K562 (cell line): ENCODE measurements around the gene TMEM144. TPM values are rescaled to one million over a fixed set of nuclear protein-coding genes. Genes with fewer than 3 reads are reported as not detected.

Experiments
- ATAC-seq: fragments of 200-7000 bp; cut with Tn5 transposase; 3 replicates; pipeline ENCODE4 v1.9.1; 2020; ENCODE audit warnings: moderate library complexity
- BruUV-seq: library from RNA; stranded (reverse); fragments of 400-500 nt; replicated peaks from 2 replicates; lab custom pipeline; 2021; lab: Mats Ljungman, UMichigan
- CTCF ChIA-PET: fragments of 300-600 bp; formaldehyde crosslinking; extraction: SDS; loops from one replicate; lab custom pipeline; 2021; ENCODE audit warnings: low intra/inter-chr PET ratio; lab: Yijun Ruan, JAX
- POLR2A ChIA-PET: fragments of 300-600, 350-650 bp; sonication (Branson Sonifier 250); formaldehyde crosslinking; extraction: SDS; loops from one replicate; lab custom pipeline; 2021; ENCODE audit warnings: antibody characterized with exemption, inconsistent platforms; lab: Yijun Ruan, JAX
- DNase-seq, 4 experiments: peaks; one replicate each; pipeline versions ENCODE4 v3.0.0 to v3.0.0-alpha.2; 2011 to 2018; ENCODE audit warnings: low spot score in 3 of 4, mixed read lengths in 3 of 4; ENCODE audit errors: extremely low read depth in 1 of 4
- FAIRE-seq: peaks from 2 replicates; lab custom pipeline; 2011; peaks lifted over from hg19 to GRCh38; lab: Jason Lieb, UNC
- H2AFZ ChIP-seq: 2 replicates; pipeline ENCODE4 v1.6.0; 2011; ENCODE audit warnings: low read depth, low read length, control low read depth, inconsistent platforms
- H3K27ac ChIP-seq: fragments of 200-600 bp; 3 replicates; pipeline ENCODE4 v1.8.0; 2011; ENCODE audit warnings: low read depth, mild to moderate bottlenecking, control low read depth, inconsistent platforms, low read length, moderate library complexity, mixed read lengths; ENCODE audit errors: extremely low read depth
- H3K27me3 ChIP-seq, 2 experiments: fragments of 300-600 bp in 1 of 2; 2 replicates in 1 of 2; 3 replicates in 1 of 2; pipeline versions ENCODE4 v1.6.0 to v1.8.0; 2011; ENCODE audit warnings: inconsistent platforms in 2 of 2, low read length in 2 of 2, mild to moderate bottlenecking in 1 of 2, mixed read lengths in 1 of 2, moderate library complexity in 1 of 2; ENCODE audit not compliant: control insufficient read depth in 2 of 2, insufficient read depth in 2 of 2
- H3K36me3 ChIP-seq: fragments of 300-600 bp; 3 replicates; pipeline ENCODE4 v1.8.0; 2011; ENCODE audit warnings: mild to moderate bottlenecking, low read length, inconsistent platforms; ENCODE audit not compliant: control insufficient read depth, insufficient read depth
- H3K4me1 ChIP-seq, 2 experiments: fragments of 200-600 bp in 1 of 2; replicated peaks in 1 of 2; 2 replicates in 1 of 2; 3 replicates in 1 of 2; pipeline versions ENCODE4 v1.5.1 to v1.8.0; 2011; ENCODE audit warnings: inconsistent platforms in 2 of 2, low read length in 2 of 2, mild to moderate bottlenecking in 1 of 2, mixed read lengths in 1 of 2, moderate library complexity in 1 of 2; ENCODE audit not compliant: control insufficient read depth in 2 of 2, insufficient read depth in 2 of 2
- H3K4me2 ChIP-seq: 2 replicates; pipeline ENCODE4 v1.6.1; 2011; ENCODE audit warnings: low read length, control low read depth, inconsistent platforms, mixed read lengths; ENCODE audit not compliant: insufficient read depth
- H3K4me3 ChIP-seq: fragments of 200-600 bp; sonication (generic), shearing (Covaris generic); 2 replicates; pipeline ENCODE4 v1.5.1; 2016; ENCODE audit warnings: control low read depth, inconsistent platforms
- H3K79me2 ChIP-seq: fragments of 200-600 bp; 3 replicates; pipeline ENCODE4 v1.8.0; 2011; ENCODE audit warnings: low read length, inconsistent platforms; ENCODE audit not compliant: control insufficient read depth, insufficient read depth
- H3K9ac ChIP-seq, 2 experiments: 2 replicates each; pipeline versions ENCODE4 v1.6.0 to v1.6.1; 2011; ENCODE audit warnings: low read depth in 2 of 2, low read length in 2 of 2, control low read depth in 1 of 2, inconsistent platforms in 1 of 2, mild to moderate bottlenecking in 1 of 2, mixed read lengths in 1 of 2; ENCODE audit not compliant: insufficient read depth in 1 of 2
- H3K9me1 ChIP-seq: one replicate; pipeline ENCODE4 v1.6.0; 2011; ENCODE audit warnings: inconsistent platforms, mild to moderate bottlenecking, low read length, moderate library complexity; ENCODE audit not compliant: control insufficient read depth, insufficient read depth
- H3K9me3 ChIP-seq: replicated peaks from 2 replicates; pipeline ENCODE4 v1.5.1; 2011; ENCODE audit warnings: low read depth, low read length, inconsistent platforms; ENCODE audit not compliant: control insufficient read depth, insufficient read depth
- H4K20me1 ChIP-seq: replicated peaks from 2 replicates; pipeline ENCODE4 v1.6.1; 2011; ENCODE audit warnings: low read length, inconsistent platforms, mixed read lengths; ENCODE audit not compliant: control insufficient read depth, insufficient read depth
- CBFA2T2 ChIP-seq: fragments of 450-650 bp; conservative IDR thresholded peaks from 2 replicates; pipeline ENCODE4 v1.6.1; 2017; ENCODE audit warnings: mild to moderate bottlenecking
- CEBPG ChIP-seq, 3 experiments: fragments of 200-800 bp in 1 of 3; sonication (Bioruptor generic) in 1 of 3; sonication (generic) in 1 of 3; formaldehyde crosslinking in 1 of 3; IDR thresholded peaks in 2 of 3; conservative IDR thresholded peaks in 1 of 3; 2 replicates each; pipeline versions ENCODE4 v1.6.1 to v1.8.0; 2016 to 2022; ENCODE audit warnings: missing compliant biosample characterization in 2 of 3, missing genetic modification characterization in 2 of 3, mild to moderate bottlenecking in 1 of 3, missing genetic modification reagents in 1 of 3
- PRDM10 ChIP-seq: fragments of 450-650 bp; IDR thresholded peaks from 2 replicates; pipeline ENCODE4 v1.6.1; 2018; ENCODE audit not compliant: partially characterized antibody
- ZNF518B ChIP-seq: fragments of 250-450 bp; sonication (Bioruptor Pico); IDR thresholded peaks from 2 replicates; pipeline ENCODE4 v1.5.0; 2021; ENCODE audit warnings: mild to moderate bottlenecking, moderate library complexity
- WGBS: fragments of 100-300 bp; shearing (Covaris generic); methylation state at CpG from one replicate; pipeline ENCODE4 v1.1.6; 2016; ENCODE audit warnings: low coverage, mixed read lengths; ENCODE audit not compliant: insufficient coverage; ENCODE audit errors: missing lambda C conversion rate; 5-methylcytosine and 5-hydroxymethylcytosine counted together
- in situ Hi-C: fragments of 300-500 bp; cut with MboI; formaldehyde crosslinking; loops from 4 replicates; pipeline ENCODE4 v1.15.0; 2018; ENCODE audit warnings: inconsistent platforms, mixed read lengths
- intact Hi-C: fragments of 100-400 bp; cut with micrococcal nuclease; formaldehyde crosslinking; loops from 2 replicates; pipeline ENCODE4 v1.14.2; 2022
- polyA plus RNA-seq, 8 experiments: library from polyadenylated mRNA; depleted of rRNA in 4 of 8; stranded (reverse) in 5 of 8; unstranded in 3 of 8; fragments of >200 nt; fragmentation: Nextera tagmentation in 2 of 8; fragmentation: Illumina TruSeq in 1 of 8; extraction: Ambion mirVana in 2 of 8; extraction: Trizol in 1 of 8; gene quantifications; 2 replicates each; pipeline versions ENCODE4 v1.2.1 to v1.2.3, GENCODE V29; 2011 to 2014; ENCODE audit warnings: inconsistent platforms in 1 of 8, missing spikeins in 1 of 8
- total RNA-seq, 7 experiments: library from RNA; depleted of rRNA in 6 of 7; stranded (reverse); fragments of >200 nt in 6 of 7; fragmentation: Illumina TruSeq in 2 of 7; extraction: Trizol in 2 of 7; gene quantifications; 2 replicates each; pipeline versions ENCODE4 v1.2.1 to v1.2.3, GENCODE V29; 2011 to 2021; ENCODE audit warnings: low replicate concordance in 1 of 7

TMEM144 gene
- total and polyA plus RNA-seq, 9 of the 15 experiments (the other 6 are each of a cell fraction or from before 2014, with no cell fraction given): 4.0 to 12.0 (median 6.1) TPM

- no peaks in the 10 kb centered on the region for H3K9me3 ChIP-seq
- H3K27me3 ChIP-seq: 0 out of 5 replicates have a peak, but pooled peaks cover 0 to 5% of the 10 kb centered on the region in 2 experiments
- no peak overlapping the region for H2AFZ ChIP-seq
- CTCF ChIA-PET: no interaction called here
- no TSS peak for BruUV-seq
- in situ Hi-C loops: loop anchor here (10.0 kb wide), 1 partner anchor 185 kb away; no protein-coding TSS in a partner anchor
- TF ChIP-seq PRDM10 (peak; percentile 13), CEBPG (CRISPR knock-in tag; IDR thresholded peaks at IDR 0.05) (no peak), CEBPG (tag; conservative IDR thresholded peaks at IDR 0.05 in 1 of 2, IDR thresholded peaks at IDR 0.05 in 1 of 2) (no peak), ZNF518B (no peak), CBFA2T2 (no peak)
- no peaks in the 10 kb centered on the region for H3K9me1 ChIP-seq
- H3K4me1 ChIP-seq: peaks cover 5 to 7% of the 10 kb centered on the region in 2 experiments; a peak in 4 of 5 replicates
- POLR2A ChIA-PET: no interaction called here
- no peak overlapping the region for H3K4me3 ChIP-seq
- FAIRE-seq: no peak
- H4K20me1 ChIP-seq: no peaks in the 10 kb centered on the region
- no peaks in the 10 kb centered on the region for H3K36me3 ChIP-seq
- intact Hi-C loops: loop anchor here (5.0 kb wide), 1 partner anchor 87 kb away; no protein-coding TSS in a partner anchor
- H3K4me2 ChIP-seq: no peak overlapping the region; the same call in 1 of the 2 replicates
- H3K79me2 ChIP-seq: no peaks in the 10 kb centered on the region
- no peak overlapping the region for H3K9ac ChIP-seq
- 24% methylated on average over 11 of the region's 18 CpGs for WGBS
- DNase-seq: no peak
- H3K27ac ChIP-seq: no peak overlapping the region
- no peak for ATAC-seq
Observed at GRCh38 chr4:158169931-158170690, 40.2 kb upstream of the TMEM144 start.
